Frontal cortex (tissue), 4 donors: Measurements from ENCODE around the gene SPATA7. TPM values are rescaled to one million over a fixed set of nuclear protein-coding genes. Genes with fewer than 3 reads are reported as not detected.

Experiments
- DNase-seq, 2 donors: peaks; one replicate each; pipeline ENCODE4 v3.0.0; 2012; ENCODE audit warnings: low spot score in 2 of 2
- FAIRE-seq: peaks from 2 replicates; lab custom pipeline; 2012; peaks lifted over from hg19 to GRCh38; lab: Jason Lieb, UNC
- total RNA-seq: library from RNA; depleted of rRNA; stranded (reverse); fragments of >200 nt; gene quantifications from one replicate; pipeline ENCODE4 v1.2.3, GENCODE V29; 2014
- donor health status: control.
- donor health status: control.
- donor health status: control.

Gene SPATA7
- total RNA-seq, 1 donor from 2014 or later, result 102 TPM

GRCh38 chr14:88478931-88479330 lies 93.5 kb downstream of the SPATA7 start:
- DNase-seq, result no peak
- FAIRE-seq, result no peak

- no peak for FAIRE-seq
- no peak for DNase-seq
Measured at GRCh38 chr14:88479574-88479987, 94.1 kb downstream of the SPATA7 start.

GRCh38 chr14:88481059-88481458 lies 95.6 kb downstream of the SPATA7 start:
- FAIRE-seq (no peak), DNase-seq (no peak)

- FAIRE-seq (no peak), DNase-seq (no peak)
Measured at GRCh38 chr14:88481794-88482193, 96.3 kb downstream of the SPATA7 start.

GRCh38 chr14:88482524-88482923 lies 97.1 kb downstream of the SPATA7 start:
- DNase-seq (no peak), FAIRE-seq (no peak)

Other genes starting within 250 kb of the SPATA7 start
- gene KCNK10, start 62.4 kb upstream of the SPATA7 start, total RNA-seq, result 11.8 TPM
- 6.1 TPM for gene PTPN21, start 169.3 kb downstream of the SPATA7 start, total RNA-seq
- gene ZC3H14, start 177.4 kb downstream of the SPATA7 start, total RNA-seq, result 84.8 TPM